Stimulated activated CD4-positive, alpha-beta T cell treated with anti-CD3 and anti-CD28 coated beads, Interleukin-4, amount 100 ng/mL, for 4 hours (primary cell): Measurements from ENCODE around the gene C4orf50.
A peak's percentile ranks its signal among the peaks of the same experiment; 100 is the strongest.
"Not testable (repeated sequence)": the region's sequence is repeated elsewhere in the genome, so short reads cannot be mapped to it uniquely, and the experiment has no call there.

Experiments
- DNase-seq, 2 experiments: peaks; one replicate each; pipeline ENCODE4 v3.0.0-alpha.2; 2020

C4orf50 gene

GRCh38 chr4:6012200-6012599 is 6.0 kb downstream of the C4orf50 start:
- DNase-seq = no peak

DNA sequence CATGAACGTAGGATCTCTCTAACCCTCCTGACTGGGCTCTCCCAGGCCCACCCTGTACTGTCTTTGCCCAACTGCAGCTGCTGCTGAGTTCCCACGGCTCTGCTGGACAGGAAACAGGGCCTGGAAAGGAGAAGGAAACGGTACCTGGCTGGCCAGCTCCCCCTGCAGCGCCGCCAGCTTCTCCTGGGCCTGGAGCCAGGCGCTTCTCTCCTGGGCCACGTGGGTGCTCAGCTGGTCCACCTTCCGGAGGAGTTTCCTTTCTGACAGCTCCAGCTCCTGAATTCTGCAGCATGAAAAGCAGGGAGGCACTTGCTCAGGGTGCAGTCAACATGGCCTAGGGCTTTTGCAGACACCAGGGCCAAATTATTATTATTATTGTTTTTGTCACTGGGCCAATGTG is 6.5 kb downstream of the C4orf50 start:
- no peak for DNase-seq

GRCh38 chr4:6011271-6011671 is 7.0 kb downstream of the C4orf50 start:
- DNase-seq = no peak

- no peak for DNase-seq
Measured at GRCh38 chr4:6010789-6011188, 7.4 kb downstream of the C4orf50 start.

DNA sequence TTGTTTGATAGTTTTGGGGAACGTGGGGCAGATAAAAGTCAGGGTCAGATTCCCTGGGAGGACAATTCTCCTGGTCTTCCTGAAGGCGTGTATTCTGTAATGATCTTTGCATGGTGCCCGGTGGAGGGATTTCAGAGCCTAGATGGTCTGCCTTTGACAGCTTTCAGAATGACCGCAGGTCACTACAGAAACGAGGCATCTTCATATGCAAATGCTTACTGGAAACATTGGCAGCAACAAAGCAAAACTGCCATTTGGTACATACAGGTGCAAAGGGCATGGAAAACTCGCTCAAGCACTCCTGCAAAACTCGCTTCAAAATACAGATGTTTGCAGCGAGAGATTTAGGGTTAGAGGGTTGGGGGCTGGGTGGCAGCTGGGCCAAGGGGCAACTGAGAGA is 8.8 kb downstream of the C4orf50 start:
- no peak for DNase-seq

- no peak for DNase-seq
Measured at GRCh38 chr4:6008766-6009385, 9.4 kb downstream of the C4orf50 start.

- DNase-seq = no peak
Measured at GRCh38 chr4:6008092-6008551, 10.1 kb downstream of the C4orf50 start.

DNA sequence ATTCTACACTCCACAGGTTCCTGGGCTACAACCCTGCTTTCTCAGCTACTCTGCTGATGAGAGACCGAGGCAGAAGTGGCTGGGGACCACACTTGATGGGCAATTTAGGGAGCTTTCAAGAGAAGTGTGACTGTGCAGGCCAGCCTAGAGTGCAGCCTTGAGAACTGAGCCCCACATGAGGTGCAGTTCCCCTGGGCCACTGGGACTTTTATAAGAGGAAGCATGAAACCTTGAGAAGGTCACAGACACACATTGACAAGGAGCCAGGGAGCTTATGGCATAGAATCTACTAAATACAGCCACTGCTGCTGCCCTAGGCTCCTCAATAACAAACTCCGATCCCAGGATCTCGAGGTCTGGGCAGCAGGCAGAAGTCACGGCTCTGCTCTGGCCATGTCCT is 13.1 kb downstream of the C4orf50 start:
- DNase-seq = no peak

GRCh38 chr4:6003485-6003884 is 14.7 kb downstream of the C4orf50 start:
- DNase-seq = not testable (repeated sequence)

DNA sequence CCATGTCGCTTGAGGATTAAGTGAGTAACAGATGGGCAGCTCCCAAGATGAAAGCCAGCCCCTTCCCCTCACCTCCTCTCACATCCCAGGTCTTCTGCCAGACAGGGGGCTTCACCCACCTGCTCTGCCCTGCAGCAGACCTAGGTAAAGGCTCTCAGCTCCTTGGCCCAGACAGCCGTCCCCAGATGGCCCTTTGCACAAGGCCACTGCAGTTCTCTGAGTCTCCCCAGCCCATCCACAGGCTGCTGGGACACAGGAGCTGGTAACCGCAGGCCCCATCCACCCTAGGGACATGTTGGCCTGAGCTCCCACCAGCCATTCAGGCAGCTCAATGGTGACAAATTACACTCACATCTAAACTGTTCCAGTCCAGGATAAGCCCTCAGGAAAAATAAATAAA is 15.3 kb downstream of the C4orf50 start:
- DNase-seq = no peak

- DNase-seq = no peak
Measured at GRCh38 chr4:6002492-6002833, 15.8 kb downstream of the C4orf50 start.

DNA sequence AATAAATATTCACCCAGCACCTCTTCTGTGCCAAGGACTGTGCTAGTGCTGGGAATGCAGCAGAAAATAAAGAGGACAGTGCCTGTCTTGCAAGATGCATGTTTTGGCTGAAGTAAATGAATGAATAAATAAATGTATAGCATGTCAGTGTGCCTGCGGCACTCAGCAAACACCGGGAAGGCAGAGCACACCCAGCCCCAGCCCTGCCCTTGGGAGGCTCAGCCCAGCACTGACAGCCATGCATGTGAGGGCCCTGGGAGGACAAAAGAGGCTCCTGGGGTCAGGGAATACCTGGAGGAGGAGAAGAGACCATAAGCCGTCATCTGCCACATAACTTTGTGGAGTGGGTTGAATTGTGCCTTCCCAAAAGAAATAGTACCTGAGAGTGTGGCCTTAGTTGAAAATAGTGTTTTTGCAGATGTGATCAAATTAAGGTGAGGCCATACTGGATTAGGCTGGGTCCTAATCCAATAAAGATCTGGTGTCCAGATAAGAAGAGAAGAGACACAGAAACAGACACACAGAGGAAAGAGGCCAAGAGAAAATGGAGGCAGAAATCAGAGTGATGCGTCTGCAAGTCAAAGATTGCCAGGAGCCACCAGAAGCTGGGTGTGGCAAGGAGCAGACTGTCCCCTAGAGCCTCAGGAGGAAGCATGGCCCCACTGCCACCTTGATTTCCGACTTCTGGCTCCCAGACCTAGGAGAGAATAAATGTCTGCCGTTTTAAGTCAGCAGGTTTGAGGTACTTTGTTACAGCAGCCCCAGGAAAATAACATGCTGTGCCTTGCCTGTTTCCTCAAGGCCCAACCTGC is 16.3 kb downstream of the C4orf50 start:
- no peak for DNase-seq

- no peak for DNase-seq
Measured at GRCh38 chr4:5999830-6000365, 18.3 kb downstream of the C4orf50 start.

GRCh38 chr4:5999356-5999755 is 18.9 kb downstream of the C4orf50 start:
- DNase-seq = no peak

- DNase-seq = peak in 1 of 2 experiments; percentile 18
Measured at GRCh38 chr4:5998333-5998936, 19.8 kb downstream of the C4orf50 start.

GRCh38 chr4:5996641-5997040 is 21.6 kb downstream of the C4orf50 start:
- no peak for DNase-seq

- DNase-seq = no peak
Measured at GRCh38 chr4:5995901-5996623, 22.2 kb downstream of the C4orf50 start.

DNA sequence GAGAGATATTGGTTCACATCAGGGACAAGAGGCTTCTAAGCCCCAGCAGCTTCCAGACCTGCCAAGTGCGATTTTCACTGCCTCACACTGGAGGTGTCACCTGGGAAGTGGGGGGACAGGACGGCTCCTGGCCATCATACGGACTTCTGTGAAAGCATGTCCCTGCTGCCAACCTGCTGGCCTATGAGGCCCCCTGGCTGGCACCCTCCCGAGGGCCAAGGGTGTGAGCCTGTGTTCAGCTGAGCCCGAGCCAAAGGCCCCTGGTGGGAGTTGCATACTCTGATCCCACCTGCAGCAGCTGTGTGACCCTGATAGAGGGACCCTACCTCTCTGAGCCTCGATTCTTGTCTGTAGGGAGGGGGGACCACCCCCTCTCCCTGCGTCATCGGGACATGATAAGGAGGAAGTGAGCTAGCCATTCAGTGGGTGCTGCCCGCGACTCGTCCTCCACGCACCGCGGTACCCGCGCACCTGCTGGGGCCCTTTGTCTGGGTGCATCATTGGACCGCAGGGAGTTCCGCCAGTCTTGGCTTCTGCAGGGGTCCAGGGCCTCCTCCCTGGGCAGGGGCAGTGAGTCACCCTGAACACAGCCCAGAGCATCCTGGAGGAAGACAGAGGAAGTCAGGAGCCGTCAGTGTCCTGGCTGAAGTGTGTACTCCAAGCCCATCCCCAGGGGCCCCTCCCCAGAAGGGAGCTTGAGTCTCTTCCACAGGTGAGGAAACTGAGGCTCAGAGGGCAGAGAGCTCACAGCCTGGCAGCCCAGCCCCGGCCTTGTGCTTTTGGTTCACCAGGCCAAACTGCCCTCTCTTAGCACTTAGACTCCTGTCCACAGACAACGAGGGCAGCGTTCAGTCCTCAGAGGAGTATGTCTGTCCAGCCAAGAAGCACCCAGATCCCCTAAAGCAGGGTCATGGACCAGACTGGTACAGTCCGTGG is 24.1 kb downstream of the C4orf50 start:
- no peak for DNase-seq

GRCh38 chr4:5993346-5993745 is 24.9 kb downstream of the C4orf50 start:
- DNase-seq = not testable (repeated sequence)

GRCh38 chr4:5992828-5993321 is 25.4 kb downstream of the C4orf50 start:
- DNase-seq = no peak

- no peak for DNase-seq
Measured at GRCh38 chr4:5992171-5992827, 25.9 kb downstream of the C4orf50 start.
